Skin of body (tissue), 2 donors: ENCODE measurements around the gene ITGB1BP1. TPM values are rescaled to one million over a fixed set of nuclear protein-coding genes. Genes with fewer than 3 reads are reported as not detected.

ENCODE experiments used
- DNase-seq: peaks from one replicate; lab custom pipeline; 2025; lab: John Stamatoyannopoulos, UW
- total RNA-seq: library from RNA; depleted of rRNA; stranded (reverse); fragments of >200 nt; gene quantifications from one replicate; pipeline ENCODE4 v1.2.3, GENCODE V29; 2014

ITGB1BP1 gene
- total RNA-seq, 1 donor from 2014 or later, result 39.1 TPM

DNA sequence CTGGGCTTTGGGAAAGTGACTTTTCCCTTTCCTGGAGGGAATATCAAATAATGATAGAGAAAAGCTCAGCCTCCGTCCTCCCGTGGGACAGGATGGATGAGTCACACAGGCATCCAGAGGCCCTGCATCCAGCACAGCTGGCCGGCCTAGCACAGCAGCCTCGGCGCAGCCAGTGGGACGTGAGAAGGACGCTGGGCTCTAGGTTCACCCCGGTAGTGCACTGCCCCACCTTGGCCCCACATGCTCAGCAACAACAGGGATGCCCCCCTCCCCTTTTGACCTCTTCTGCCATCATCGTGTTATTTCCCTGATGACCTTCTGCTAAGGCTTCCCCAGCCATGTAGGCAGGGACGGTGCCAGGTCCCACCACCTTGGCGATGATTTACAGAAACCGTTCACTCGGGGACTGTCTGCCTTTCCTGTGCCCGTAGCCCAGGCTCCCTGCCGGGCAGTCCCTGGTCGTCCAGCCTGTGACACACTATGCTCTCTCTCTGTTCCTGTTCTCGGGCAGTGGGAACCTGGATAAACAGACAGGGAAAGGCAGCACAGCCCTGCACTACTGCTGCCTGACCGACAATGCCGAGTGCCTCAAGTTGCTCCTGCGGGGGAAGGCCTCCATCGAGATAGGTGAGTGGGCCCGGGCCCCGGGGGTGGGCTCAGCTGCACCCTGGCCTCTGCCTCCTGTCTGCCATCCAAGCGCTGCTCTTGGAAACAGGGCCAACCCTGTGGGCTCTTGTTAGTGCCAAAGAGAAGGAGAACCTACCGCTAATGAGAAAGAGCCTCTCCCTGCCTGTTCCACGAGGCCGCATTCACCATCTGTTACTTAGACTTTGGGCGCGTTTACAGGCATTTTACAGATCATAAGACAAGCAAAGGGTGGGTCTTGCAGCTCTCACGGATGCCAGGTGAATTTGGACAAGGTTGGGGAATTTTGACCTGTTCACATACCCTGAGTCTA lies 44.6 kb downstream of the ITGB1BP1 start:
- peak; percentile 3 for DNase-seq

DNA sequence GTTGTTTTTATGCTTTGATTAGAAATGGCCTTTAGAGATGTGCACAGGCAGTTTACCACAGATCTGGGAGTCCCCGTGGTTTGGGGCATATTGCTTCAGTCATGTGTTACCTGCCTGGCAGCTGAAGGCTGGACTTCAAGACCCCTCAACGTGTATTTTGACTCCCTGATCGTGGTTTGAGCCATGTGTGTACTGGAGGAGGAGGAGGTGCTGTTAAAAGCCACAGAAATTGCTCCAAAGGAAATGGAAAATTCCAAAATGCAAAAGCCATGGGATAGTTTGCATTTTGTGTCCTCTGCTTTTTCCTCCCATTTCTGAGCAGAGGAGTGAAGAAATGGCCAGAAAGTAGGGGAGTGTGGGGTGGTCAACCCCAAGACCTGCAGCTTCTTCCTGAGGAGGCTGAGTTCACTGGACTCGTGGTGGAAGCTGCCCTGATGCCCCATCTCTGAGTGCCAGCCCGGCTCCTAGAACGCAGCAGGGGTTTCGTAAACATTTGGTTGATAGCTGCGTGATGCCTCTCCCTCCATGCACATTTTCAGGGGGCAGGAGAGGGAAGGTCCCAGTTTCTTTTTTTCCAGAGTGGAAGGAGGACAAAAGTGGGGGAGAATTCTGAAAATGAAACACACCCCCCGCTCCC lies 45.7 kb downstream of the ITGB1BP1 start:
- DNase-seq, result no peak

DNA sequence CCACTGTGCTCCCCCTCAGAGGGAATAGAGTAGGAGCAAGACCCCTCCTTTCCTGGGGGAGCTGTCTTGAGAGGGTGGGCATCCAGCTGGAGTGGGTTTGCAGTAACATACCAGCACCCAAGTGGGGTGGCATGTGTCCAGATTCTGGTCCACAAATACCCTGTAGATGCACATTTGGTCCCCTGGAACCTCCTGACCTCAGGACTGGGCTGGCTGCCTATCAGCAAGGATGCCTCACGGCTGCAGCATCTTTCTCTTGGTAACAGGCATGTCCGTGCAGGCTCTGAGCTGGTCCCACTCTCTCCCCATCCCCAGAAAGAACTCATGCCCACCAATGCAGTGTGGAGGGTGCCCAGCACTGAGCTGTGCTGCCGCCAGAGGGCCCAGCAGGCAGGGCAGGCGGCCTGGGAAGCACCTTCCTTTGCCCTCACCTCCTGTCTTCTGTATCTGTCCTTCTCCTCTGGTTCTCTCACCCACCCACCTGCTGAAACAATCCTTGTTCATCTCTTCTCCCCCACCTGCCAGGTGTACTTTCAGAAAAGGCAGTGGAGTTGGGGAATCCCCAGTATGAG lies 47.4 kb downstream of the ITGB1BP1 start:
- DNase-seq, result no peak

DNA sequence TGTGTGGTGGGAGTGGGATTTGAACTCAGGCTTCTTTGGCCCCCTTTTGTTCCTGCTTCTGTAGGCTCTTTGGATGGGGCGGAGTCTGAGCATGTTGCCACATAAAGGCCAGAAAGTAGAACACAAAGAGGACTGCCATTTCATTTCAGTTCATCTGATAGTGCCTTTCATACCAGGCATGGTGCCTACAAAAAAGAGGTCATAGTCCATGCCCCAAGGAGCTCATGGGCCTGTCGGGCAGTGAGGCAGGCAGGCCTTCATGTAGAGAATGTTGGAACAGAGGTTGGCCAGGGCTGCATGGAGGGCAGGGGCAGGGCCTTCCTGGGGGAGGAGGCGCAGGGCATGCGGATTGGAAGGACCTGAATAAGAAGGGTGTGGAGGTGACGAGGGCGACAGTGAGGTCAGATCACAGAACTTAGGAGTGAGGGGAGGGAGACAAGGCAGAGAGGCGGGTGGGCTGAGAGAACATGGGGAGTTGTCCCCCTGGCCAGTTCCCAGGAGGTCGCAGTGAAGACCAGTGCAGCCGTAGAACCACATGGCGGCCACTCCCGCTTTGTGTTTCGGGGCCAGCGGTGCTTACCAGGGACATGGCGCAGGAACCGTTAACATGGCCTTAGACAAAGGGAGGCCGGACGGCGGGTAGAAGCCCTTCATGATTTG lies 49.1 kb downstream of the ITGB1BP1 start:
- DNase-seq, result no peak

DNA sequence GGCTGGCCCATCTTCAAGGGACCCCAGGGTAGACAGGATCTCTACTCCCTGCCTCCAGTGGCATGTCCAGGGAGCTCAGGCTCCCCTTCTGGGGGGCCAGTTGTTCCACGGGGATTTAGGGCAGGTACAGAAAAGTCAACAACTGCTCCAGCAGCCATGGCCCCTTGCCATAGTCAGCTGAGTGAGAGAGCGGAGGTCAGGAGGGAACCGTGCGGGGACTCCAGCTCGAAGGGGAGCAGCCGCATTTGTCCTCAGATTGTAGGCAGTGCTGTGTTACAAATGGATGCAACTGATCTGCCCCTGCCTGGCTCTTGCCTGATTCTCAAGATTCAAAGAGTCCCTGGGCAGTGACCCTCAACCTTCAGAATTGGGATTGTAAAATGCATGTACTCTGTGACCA lies 49.9 kb downstream of the ITGB1BP1 start:
- DNase-seq, result no peak

DNA sequence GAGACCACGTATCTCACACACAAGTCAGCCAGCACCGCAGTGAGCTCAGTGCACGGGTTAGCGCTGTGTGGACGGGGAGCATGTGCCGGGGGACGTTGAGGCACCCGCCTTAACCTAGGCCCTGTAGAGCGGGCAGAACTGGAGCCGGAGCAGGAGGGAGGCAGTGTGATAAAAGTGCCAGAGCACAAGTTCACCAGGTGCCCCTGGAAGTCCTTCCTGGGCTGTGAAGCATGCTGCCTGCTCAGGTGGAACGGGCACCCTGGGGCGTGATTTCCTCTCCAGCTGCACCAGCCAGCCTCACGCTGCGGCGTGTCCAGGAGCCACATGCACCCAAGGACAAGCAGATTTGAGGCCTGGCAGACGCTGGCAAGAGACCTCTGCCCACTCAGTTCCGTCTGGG lies 50.3 kb downstream of the ITGB1BP1 start:
- no peak for DNase-seq

DNA sequence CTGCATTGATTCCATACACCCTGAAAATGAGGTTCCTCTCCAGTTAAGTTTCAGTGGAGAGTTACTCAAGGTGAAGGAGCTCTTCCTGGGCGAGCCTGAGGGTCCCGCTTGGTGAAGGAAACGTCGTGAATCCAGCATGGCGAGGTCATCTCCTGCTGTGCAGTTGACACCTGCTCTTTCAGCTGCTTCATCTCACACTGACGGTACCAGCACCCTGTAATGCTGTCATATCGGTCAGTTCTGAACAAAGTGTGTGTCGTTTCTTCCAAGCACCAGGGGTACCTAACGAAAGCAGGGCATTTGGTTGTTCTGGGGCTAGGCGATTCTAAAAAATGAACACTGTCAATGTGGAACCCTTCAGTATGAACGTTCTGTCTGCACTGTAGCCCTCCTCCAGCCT lies 52.6 kb downstream of the ITGB1BP1 start:
- no peak for DNase-seq

DNA sequence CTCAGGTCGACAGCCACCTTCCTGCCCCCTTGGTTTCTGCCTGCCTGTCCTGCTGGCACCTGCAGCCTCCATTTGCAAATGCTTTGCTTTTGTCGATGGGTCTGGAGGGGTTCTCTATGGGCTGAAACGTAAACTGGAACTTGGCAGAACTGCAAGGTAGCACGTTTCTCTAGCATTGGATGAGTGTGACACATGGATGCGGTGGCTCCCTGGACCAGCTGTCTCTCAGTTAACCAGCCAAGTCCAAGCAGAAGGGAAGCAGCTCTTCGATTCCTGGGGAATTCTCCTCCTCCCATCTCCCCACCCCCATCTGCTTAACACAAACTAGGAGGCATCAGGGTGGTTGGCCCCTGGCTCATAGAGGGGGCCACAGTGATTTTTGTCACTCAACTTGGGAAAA lies 57.3 kb downstream of the ITGB1BP1 start:
- DNase-seq, result no peak

DNA sequence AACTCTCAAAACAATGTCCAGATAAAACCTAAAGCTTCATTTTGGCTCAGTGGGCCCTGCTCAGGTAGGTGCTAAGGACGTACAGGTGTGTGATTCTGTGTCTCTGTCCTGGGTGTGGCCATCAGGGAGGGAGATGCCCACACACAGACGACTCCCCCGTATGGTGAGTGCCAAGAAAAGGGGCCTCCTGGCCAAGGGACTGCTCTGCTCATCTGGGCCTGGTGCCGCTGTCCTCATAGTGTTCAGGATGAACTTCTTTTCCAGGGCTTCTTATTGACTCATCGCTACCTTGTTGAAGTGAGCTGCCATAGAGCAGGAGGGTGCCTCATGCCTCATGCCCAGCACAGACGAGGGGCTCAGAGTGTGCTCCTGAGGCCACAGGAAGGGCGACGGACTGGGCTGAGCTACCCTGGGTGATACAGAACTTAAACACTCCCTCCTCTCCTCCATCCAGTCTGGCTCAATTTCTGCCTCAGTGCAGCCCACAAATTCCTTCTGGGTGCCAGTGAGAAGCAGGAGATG lies 57.8 kb downstream of the ITGB1BP1 start:
- no peak for DNase-seq

DNA sequence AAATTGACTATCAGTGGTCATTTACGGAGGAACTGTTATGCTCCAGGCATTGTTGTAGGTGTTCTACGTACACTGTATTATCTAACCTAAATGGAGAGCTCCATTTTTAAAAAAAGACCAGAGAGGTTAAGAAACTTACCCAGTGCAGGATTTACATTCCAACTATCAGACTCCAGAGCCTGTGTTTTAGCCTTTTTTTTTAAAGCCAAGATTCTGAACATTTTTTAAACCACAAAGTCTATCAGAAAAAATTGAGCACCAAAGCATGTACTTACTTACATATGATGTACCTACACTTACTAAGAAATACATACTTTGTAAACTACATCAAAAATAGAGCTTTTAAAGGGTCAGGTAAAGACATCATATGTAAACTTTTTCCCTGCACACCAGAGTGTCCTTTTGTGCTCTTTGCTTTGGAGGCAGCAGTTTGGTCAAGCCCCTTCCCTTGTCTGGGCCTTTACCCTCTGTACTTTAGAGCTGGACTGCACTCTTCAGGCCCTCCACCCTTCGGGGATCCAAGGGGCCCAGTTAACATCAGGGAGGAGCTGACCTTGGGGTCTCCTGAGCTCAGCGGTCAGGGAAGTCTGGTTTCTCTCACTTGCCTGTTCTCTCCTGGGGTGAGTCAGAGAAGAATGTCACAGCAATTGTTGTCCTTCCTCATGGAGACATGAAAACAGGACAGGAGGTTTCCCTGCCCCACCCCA lies 58.4 kb downstream of the ITGB1BP1 start:
- DNase-seq, result no peak

DNA sequence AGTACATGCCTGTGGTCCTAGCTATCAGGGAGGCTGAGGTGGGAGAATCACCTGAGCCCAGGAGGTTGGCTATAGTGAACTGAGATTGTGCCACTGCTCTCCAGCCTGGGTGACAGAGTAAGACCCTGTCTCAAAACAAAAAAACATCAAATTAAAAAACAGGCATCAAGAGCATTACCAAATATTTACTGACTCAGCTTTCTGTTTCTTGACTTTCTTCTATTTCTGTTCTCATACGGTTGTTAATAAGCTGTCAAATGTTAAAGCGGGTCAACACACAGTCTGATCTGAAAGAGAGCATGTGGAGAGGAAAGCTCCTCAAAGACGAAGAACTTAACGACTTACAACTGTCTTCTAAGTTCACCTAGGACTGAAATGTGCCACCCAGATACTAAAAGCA lies 59.0 kb downstream of the ITGB1BP1 start:
- no peak for DNase-seq

DNA sequence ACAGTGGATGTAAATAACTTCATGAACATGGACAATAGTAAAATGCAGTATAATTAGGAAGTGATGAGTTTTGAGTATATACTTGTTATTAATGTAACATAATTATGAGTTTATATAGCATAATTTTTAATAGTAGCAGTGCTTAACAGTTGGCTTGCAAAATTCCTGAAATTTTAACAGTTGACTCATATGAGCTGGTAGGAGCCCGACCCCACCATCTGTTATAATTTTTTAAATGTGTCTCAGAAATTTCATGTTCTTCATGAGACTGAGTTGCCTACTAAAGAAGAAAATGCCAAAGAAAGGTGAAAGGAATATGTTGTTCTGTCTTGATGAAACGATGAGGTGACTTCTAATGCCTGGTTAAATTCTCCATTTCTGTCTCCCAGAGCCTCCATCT lies 62.6 kb downstream of the ITGB1BP1 start:
- DNase-seq, result no peak

DNA sequence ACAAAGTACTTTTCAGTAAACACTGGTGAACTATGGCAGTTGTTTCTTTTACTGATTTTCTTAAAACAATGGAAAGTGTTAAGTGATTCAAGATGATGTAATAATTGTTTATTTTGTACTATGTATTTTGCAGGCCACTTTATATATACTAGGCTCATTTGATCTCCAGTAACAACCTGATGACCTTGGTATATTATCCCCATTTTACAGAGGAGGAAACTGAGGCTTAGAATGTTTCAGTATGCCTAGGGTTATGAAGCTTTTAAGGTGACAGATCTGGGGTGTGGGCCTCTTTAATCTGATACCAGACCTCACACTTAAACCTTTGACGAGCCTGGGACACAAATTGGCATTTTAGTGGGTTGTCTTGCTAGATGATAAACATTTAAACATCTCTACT lies 63.2 kb downstream of the ITGB1BP1 start:
- DNase-seq, result no peak

DNA sequence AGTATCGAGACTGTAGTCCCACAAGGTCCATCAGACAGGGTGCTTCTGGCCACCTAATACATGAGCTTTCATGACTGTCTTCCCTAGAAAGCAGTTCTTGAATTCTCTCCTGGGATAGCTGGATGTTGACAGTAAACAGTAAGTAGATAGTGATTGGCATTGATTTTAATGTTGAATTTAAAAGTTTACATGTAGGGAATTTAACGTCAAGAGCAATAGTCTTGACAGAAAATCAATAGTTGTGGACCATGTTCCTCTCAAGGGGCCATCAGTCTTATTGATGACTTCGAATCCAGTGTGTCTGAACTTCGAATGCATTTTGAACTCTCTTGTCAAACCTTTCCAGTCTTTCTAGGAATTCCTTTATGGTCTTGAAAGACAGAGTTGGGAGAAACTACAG lies 63.9 kb downstream of the ITGB1BP1 start:
- DNase-seq, result no peak

DNA sequence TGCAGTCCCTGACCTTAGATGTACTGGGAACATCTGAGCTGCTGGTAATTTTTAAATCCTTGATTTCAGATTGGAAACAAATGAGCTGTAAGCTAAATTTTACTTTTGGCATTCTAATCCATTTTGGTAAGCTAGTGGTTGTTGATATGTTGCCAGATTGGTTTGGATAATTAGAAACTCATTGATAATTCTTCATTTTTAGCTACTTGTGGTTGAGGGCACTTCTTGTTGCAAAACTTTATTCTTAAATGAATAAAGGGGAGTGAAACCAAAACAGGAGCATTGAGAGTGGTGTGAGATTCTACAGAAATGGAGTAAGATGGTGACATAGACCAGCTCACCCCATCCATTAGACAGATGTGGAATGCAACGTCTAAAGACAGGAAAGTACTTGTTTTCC lies 64.5 kb downstream of the ITGB1BP1 start:
- DNase-seq, result no peak

DNA sequence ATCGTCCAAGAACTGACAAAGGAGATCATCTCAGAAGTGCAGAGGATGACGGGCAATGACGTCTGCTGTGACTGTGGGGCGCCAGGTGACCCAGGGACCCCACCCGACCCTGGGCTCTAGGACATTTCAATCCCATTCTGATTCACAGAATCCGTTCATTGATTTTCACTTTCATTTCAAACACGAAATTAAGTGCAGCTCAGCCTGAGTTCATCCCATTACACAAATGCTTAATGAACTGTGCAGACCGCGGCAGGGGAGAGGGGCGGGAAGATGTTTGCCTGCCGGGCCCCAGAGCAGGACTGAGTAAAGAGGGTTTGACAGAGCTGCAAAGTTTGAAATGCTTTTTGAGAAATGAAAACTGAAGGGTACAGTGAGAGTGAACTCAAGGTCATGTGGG lies 67.1 kb downstream of the ITGB1BP1 start:
- no peak for DNase-seq

DNA sequence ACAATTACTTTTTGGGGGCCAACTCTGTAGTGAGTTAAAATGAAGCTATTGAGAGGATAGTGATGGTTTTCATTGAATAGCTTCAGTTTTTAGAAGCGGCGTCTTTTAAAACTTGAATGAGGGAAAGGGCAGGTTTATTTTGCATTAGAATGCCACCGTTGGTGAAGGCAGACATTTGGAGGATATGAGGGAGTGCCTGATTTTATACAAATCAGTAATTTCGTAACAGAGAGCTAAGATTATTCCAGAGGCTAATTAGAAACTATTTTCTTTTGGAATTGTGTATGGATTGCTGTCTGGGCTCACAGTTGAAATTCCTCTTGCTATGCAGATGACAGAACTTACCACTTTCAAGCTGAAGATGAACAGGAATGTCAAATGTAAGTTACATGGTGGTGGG lies 67.6 kb downstream of the ITGB1BP1 start:
- no peak for DNase-seq

DNA sequence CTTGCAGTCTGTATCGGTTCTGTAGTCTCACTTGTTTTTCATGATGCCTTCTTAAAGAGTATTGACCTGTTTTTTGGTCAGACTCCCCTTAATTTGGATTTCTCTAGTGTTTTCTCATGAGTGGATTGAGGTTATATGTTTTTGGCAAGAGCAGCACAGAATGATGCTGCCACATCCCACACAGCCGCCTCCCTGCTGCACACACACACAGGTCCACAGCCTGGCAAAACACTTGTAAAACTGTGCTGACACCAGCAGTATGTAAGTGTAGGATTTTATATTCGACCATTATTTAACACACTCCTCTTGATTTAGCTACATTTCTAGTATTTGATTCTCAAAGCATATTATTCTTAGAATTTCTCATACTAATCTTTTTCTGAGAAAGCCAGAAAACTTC lies 68.1 kb downstream of the ITGB1BP1 start:
- no peak for DNase-seq

DNA sequence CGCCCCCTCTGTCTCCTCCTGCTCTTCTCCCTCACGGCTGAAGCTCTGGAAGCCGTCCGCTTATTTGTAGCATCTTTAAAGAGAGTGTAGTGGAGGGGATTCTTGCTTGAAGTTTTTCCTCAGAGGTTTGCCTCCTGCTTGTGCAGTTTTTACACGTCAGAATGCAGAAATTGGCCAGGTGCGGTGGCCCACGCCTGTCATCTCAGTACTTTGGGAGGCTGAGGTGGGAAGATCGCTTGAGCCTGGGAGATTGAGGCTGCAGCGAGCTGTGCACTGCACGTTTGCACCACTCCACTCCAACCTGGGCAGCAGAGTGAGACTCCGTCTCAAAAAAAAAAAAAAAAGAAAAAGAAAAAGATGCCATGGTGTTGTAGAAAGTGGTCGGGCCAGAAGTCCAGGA lies 69.0 kb downstream of the ITGB1BP1 start:
- DNase-seq, result no peak
